HG03280 (cell line): ENCODE measurements around the gene MYO15B.

Experiments used
- ATAC-seq: cut with Tn5 transposase; IDR thresholded peaks from one replicate; pipeline ENCODE4 v1.9.1; 2021; ENCODE audit warnings: mild to moderate bottlenecking, moderate library complexity; ENCODE audit not compliant: unreplicated experiment

MYO15B gene

GRCh38 chr17:75587675-75588595, at the start of gene MYO15B:
MYO15B (plus strand) TSS chr17:75587800; CDS start chr17:75588058, 258 bp downstream.
- no peak for ATAC-seq

GRCh38 chr17:75539967-75540729, 47.5 kb upstream of the MYO15B start:
- ATAC-seq = no peak

GRCh38 chr17:75540923-75541503, 46.6 kb upstream of the MYO15B start:
- ATAC-seq = no peak

GRCh38 chr17:75542229-75542628, 45.4 kb upstream of the MYO15B start:
- ATAC-seq = no peak

GRCh38 chr17:75542728-75543336, 44.8 kb upstream of the MYO15B start:
- no peak for ATAC-seq

GRCh38 chr17:75544250-75544649, 43.4 kb upstream of the MYO15B start:
- no peak for ATAC-seq

GRCh38 chr17:75546181-75546580, 41.4 kb upstream of the MYO15B start:
- ATAC-seq = no peak

GRCh38 chr17:75547091-75547490, 40.5 kb upstream of the MYO15B start:
- no peak for ATAC-seq

GRCh38 chr17:75548813-75549212, 38.8 kb upstream of the MYO15B start:
- no peak for ATAC-seq

- no peak for ATAC-seq
Observed at GRCh38 chr17:75549246-75550138, 38.1 kb upstream of the MYO15B start.

GRCh38 chr17:75550139-75550465, 37.5 kb upstream of the MYO15B start:
- ATAC-seq = no peak

- ATAC-seq = no peak
Observed at GRCh38 chr17:75551266-75551665, 36.3 kb upstream of the MYO15B start.

- ATAC-seq = no peak
Observed at GRCh38 chr17:75552425-75553294, 34.9 kb upstream of the MYO15B start.

- no peak for ATAC-seq
Observed at GRCh38 chr17:75553295-75554110, 34.1 kb upstream of the MYO15B start.

GRCh38 chr17:75555679-75556153, 31.9 kb upstream of the MYO15B start:
- ATAC-seq = no peak

GRCh38 chr17:75557075-75557851, 30.3 kb upstream of the MYO15B start:
- ATAC-seq = no peak

GRCh38 chr17:75557852-75558665, 29.5 kb upstream of the MYO15B start:
- no peak for ATAC-seq
